Calu3 (cell line): ENCODE measurements around the gene BTG4. TPM values are rescaled to one million over a fixed set of nuclear protein-coding genes. Genes with fewer than 3 reads are reported as not detected.

Experiments used
- BruUV-seq: library from RNA; stranded (reverse); fragments of 400-500 nt; replicated peaks from 2 replicates; lab custom pipeline; 2021; lab: Mats Ljungman, UMichigan
- CTCF ChIA-PET: fragments of 300-600 bp; sonication (Branson Sonifier 250); formaldehyde crosslinking; loops from one replicate; lab custom pipeline; 2022; ENCODE audit warnings: antibody characterized with exemption; lab: Charles Lee
- DNase-seq: peaks from one replicate; pipeline ENCODE4 v3.0.0; 2022
- H3K27ac Mint-ChIP-seq: one replicate; pipeline ENCODE4 v1.8.0; 2022; ENCODE audit warnings: mixed read lengths; ENCODE audit not compliant: unreplicated experiment
- H3K27me3 Mint-ChIP-seq: one replicate; pipeline ENCODE4 v1.8.0; 2022; ENCODE audit warnings: mixed read lengths; ENCODE audit not compliant: unreplicated experiment
- H3K36me3 Mint-ChIP-seq: one replicate; pipeline ENCODE4 v1.8.0; 2022; ENCODE audit warnings: mild to moderate bottlenecking, moderate library complexity, mixed read lengths; ENCODE audit not compliant: insufficient read depth, unreplicated experiment
- H3K4me1 Mint-ChIP-seq: one replicate; pipeline ENCODE4 v1.8.0; 2022; ENCODE audit warnings: mild to moderate bottlenecking, low read depth, mixed read lengths; ENCODE audit not compliant: unreplicated experiment
- H3K4me3 Mint-ChIP-seq: one replicate; pipeline ENCODE4 v1.8.0; 2022; ENCODE audit warnings: mild to moderate bottlenecking, low read depth, moderate library complexity, mixed read lengths; ENCODE audit not compliant: unreplicated experiment
- H3K9me3 Mint-ChIP-seq: one replicate; pipeline ENCODE4 v1.8.0; 2022; ENCODE audit warnings: low read depth, mixed read lengths; ENCODE audit not compliant: unreplicated experiment
- intact Hi-C: fragments of 100-400 bp; cut with micrococcal nuclease; formaldehyde crosslinking; loops from one replicate; pipeline ENCODE4 v1.10.0; 2022; ENCODE audit not compliant: unreplicated experiment
- total RNA-seq: library from RNA; stranded (reverse); gene quantifications from 2 replicates; pipeline ENCODE4 v1.2.3, GENCODE V29; 2022
- TF ChIP-seq, protein P1 (sequence below): fragments of 200-600 bp; IDR thresholded peaks from one replicate; pipeline ENCODE4 v1.8.0; 2022; ENCODE audit warnings: antibody characterized with exemption; ENCODE audit not compliant: unreplicated experiment

The BTG4 gene
- total RNA-seq, 1 experiment from 2014 or later, result not detected

DNA sequence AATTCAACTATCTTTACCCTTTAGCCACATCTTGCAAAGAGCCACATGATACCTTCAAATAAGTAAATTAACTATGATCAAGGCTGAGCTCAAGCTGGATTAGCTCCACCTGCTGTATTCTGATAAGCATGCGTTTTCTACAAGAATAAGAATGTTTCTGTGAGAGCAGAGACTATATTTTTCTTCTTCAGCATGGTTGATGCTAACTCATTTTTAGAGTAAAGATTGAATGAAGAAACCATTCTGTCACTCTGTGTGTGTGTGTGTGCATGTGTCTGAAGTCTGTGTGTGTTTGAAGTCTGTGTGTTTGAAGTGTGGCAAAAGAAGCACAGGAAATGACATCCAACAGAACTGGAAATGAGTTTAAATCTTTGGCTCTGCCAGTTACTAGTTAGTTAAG is 16.4 kb upstream of the BTG4 start:
- H3K4me1 Mint-ChIP-seq, result peaks cover 30% of the 10 kb centered on the region
- CTCF ChIA-PET, result no interaction called here
- intact Hi-C loops, result no loop called here
- no peak overlapping the region for H3K27ac Mint-ChIP-seq
- BruUV-seq, result no TSS peak
- H3K27me3 Mint-ChIP-seq, result no peaks in the 10 kb centered on the region
- H3K4me3 Mint-ChIP-seq, result no peak overlapping the region
- no peak for DNase-seq
- H3K36me3 Mint-ChIP-seq, result no peaks in the 10 kb centered on the region
- no peaks in the 10 kb centered on the region for H3K9me3 Mint-ChIP-seq
- TF ChIP-seq, protein P1, sequence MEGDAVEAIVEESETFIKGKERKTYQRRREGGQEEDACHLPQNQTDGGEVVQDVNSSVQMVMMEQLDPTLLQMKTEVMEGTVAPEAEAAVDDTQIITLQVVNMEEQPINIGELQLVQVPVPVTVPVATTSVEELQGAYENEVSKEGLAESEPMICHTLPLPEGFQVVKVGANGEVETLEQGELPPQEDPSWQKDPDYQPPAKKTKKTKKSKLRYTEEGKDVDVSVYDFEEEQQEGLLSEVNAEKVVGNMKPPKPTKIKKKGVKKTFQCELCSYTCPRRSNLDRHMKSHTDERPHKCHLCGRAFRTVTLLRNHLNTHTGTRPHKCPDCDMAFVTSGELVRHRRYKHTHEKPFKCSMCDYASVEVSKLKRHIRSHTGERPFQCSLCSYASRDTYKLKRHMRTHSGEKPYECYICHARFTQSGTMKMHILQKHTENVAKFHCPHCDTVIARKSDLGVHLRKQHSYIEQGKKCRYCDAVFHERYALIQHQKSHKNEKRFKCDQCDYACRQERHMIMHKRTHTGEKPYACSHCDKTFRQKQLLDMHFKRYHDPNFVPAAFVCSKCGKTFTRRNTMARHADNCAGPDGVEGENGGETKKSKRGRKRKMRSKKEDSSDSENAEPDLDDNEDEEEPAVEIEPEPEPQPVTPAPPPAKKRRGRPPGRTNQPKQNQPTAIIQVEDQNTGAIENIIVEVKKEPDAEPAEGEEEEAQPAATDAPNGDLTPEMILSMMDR, result no peak

DNA sequence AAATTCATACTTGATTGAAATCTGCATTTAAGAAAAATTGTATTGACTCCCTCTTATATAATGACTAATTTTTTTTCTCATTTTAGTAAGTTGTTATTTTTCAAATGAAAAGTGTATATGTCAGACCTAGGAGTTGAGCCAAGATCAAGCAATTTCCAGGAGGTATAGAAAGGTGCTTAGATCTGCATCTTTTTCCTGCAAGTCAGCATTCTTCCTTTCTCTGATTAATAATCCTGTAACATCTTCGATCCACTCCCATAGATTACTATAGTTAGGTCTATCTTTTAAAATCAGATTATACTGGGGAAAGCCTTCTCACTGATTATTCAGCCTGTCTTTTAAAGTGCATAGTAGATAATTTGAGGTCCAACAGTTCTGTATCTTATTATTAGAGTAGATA is 15.1 kb upstream of the BTG4 start:
- peaks cover 30% of the 10 kb centered on the region for H3K4me1 Mint-ChIP-seq
- TF ChIP-seq, protein P1, result no peak
- intact Hi-C loops, result no loop called here
- no peak for DNase-seq
- H3K27ac Mint-ChIP-seq, result no peak overlapping the region
- no peak overlapping the region for H3K4me3 Mint-ChIP-seq
- CTCF ChIA-PET, result no interaction called here
- no peaks in the 10 kb centered on the region for H3K9me3 Mint-ChIP-seq
- no TSS peak for BruUV-seq
- no peaks in the 10 kb centered on the region for H3K36me3 Mint-ChIP-seq
- no peaks in the 10 kb centered on the region for H3K27me3 Mint-ChIP-seq

DNA sequence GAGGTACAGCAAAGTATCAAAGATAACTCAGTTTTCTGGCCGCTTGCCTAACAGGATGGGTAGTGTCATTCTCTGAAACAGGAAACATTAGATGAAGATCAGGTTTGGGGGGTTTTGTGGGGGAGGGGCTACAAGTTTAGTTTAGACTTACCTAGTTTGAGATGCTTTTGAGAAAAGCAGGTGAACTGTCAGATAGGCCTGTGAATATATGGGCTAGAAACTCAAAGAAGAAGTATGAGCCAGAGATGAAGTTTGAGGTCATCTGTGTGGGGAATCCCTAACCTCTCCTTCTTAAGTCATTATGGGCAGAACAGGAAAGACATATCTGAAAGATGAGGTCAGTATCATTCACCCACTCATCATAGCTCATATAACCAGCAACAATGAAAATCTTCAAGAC is 14.3 kb upstream of the BTG4 start:
- Mint-ChIP-seq H3K4me1 (peaks cover 22% of the 10 kb centered on the region), H3K9me3 (no peaks in the 10 kb centered on the region), H3K36me3 (no peaks in the 10 kb centered on the region), H3K27me3 (no peaks in the 10 kb centered on the region), H3K27ac (no peak overlapping the region), H3K4me3 (no peak overlapping the region)
- CTCF ChIA-PET, result no interaction called here
- DNase-seq, result no peak
- TF ChIP-seq, protein P1, result no peak
- intact Hi-C loops, result no loop called here
- no TSS peak for BruUV-seq

DNA sequence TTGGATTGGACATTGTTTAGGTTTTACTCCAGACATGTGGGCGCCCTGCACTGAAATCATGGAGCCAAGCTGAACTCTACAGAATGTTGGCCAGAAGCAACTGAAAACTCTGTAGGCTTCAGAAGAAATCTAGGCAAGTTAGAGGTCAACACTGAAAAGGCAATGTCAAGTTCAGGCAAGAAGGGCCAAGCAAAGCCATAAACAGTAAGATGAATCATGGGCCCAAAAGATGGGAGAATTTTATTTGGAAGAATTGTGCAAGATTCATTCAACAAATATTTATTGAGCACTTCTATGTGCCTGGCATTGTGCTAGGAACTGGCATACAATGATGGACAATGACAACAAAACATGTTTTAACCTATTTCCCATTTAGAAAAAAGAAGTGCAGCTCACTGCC is 13.3 kb upstream of the BTG4 start:
- DNase-seq, result no peak
- no peaks in the 10 kb centered on the region for H3K36me3 Mint-ChIP-seq
- H3K27ac Mint-ChIP-seq, result no peak overlapping the region
- no TSS peak for BruUV-seq
- TF ChIP-seq, protein P1, result no peak
- no peaks in the 10 kb centered on the region for H3K27me3 Mint-ChIP-seq
- peaks cover 14% of the 10 kb centered on the region for H3K4me1 Mint-ChIP-seq
- H3K4me3 Mint-ChIP-seq, result no peak overlapping the region
- no peaks in the 10 kb centered on the region for H3K9me3 Mint-ChIP-seq
- intact Hi-C loops, result no loop called here
- CTCF ChIA-PET, result no interaction called here
